OCI-LY7 (cell line): Measurements from ENCODE around the gene NCAN. TPM values are rescaled to one million over a fixed set of nuclear protein-coding genes. Genes with fewer than 3 reads are reported as not detected.

Experiments used
- BruUV-seq: library from RNA; stranded (reverse); fragments of 400-500 nt; replicated peaks from 2 replicates; lab custom pipeline; 2021; lab: Mats Ljungman, UMichigan
- CTCF ChIA-PET: fragments of 300-600 bp; sonication (Branson Sonifier 250); formaldehyde crosslinking; loops from one replicate; lab custom pipeline; 2022; ENCODE audit warnings: antibody characterized with exemption; ENCODE audit not compliant: unreplicated experiment; lab: Charles Lee
- POLR2A ChIA-PET: fragments of 300-600 bp; sonication (Branson Sonifier 250); formaldehyde crosslinking; loops from one replicate; lab custom pipeline; 2022; ENCODE audit warnings: antibody characterized with exemption; lab: Charles Lee
- DNase-seq: peaks from one replicate; pipeline ENCODE4 v3.0.0-alpha.2; 2015; ENCODE audit warnings: low spot score
- H2AFZ ChIP-seq: fragments of 200-600 bp; sonication (generic), shearing (Covaris generic); 2 replicates; pipeline ENCODE4 v1.6.1; 2014; ENCODE audit warnings: mild to moderate bottlenecking, antibody characterized with exemption, low read length, moderate library complexity
- H3K27ac ChIP-seq: fragments of 200-600 bp; sonication (generic); 2 replicates; pipeline ENCODE4 v1.5.1; 2014; ENCODE audit warnings: mixed run types, low read depth, mild to moderate bottlenecking, moderate library complexity, low read length, inconsistent platforms; ENCODE audit not compliant: poor library complexity, severe bottlenecking
- H3K36me3 ChIP-seq: fragments of 200-600 bp; sonication (generic); 2 replicates; pipeline ENCODE4 v1.6.1; 2014; ENCODE audit warnings: mild to moderate bottlenecking, antibody characterized with exemption, low read length, moderate library complexity, mixed read lengths; ENCODE audit not compliant: insufficient read depth
- H3K4me1 ChIP-seq: fragments of 200-600 bp; sonication (generic); 2 replicates; pipeline ENCODE4 v1.5.1; 2014; ENCODE audit warnings: mild to moderate bottlenecking, low read length; ENCODE audit not compliant: insufficient read depth, poor library complexity, severe bottlenecking
- H3K4me2 ChIP-seq: fragments of 200-600 bp; sonication (generic); 2 replicates; pipeline ENCODE4 v1.6.1; 2014; ENCODE audit warnings: mild to moderate bottlenecking, low read length
- H3K4me3 ChIP-seq: fragments of 200-600 bp; sonication (generic); 2 replicates; pipeline ENCODE4 v1.5.1; 2014; ENCODE audit warnings: mild to moderate bottlenecking, low read depth, low read length; ENCODE audit not compliant: poor library complexity, severe bottlenecking
- H3K79me2 ChIP-seq: fragments of 200-600 bp; sonication (generic); 2 replicates; pipeline ENCODE4 v1.6.1; 2016; ENCODE audit warnings: low read depth, mild to moderate bottlenecking, low read length, moderate library complexity, mixed read lengths; ENCODE audit not compliant: insufficient read depth
- H3K9me2 ChIP-seq: fragments of 200-600 bp; sonication (generic); 2 replicates; pipeline ENCODE4 v1.6.1; 2016; ENCODE audit warnings: mild to moderate bottlenecking, low read length, mixed read lengths; ENCODE audit not compliant: insufficient read depth
- H3K9me3 ChIP-seq: fragments of 200-600 bp; sonication (generic); 2 replicates; pipeline ENCODE4 v1.6.1; 2014; ENCODE audit warnings: mild to moderate bottlenecking, mixed run types, low read length, mixed read lengths
- H4K20me1 ChIP-seq: fragments of 200-600 bp; sonication (generic); 2 replicates; pipeline ENCODE4 v1.6.1; 2014; ENCODE audit warnings: mild to moderate bottlenecking, antibody characterized with exemption, low read length, moderate library complexity, mixed read lengths; ENCODE audit not compliant: insufficient read depth
- CTCF ChIP-seq: fragments of 200-600 bp; sonication (generic); conservative IDR thresholded peaks from 2 replicates; pipeline ENCODE4 v1.5.1; 2014; ENCODE audit warnings: mild to moderate bottlenecking, antibody characterized with exemption, low read length, moderate library complexity, mixed read lengths
- EZH2phosphoT487 ChIP-seq: fragments of 200-600 bp; sonication (generic); IDR thresholded peaks from 2 replicates; pipeline ENCODE4 v1.6.1; 2018; ENCODE audit warnings: low read depth, borderline replicate concordance, mild to moderate bottlenecking, mixed run types, antibody characterized with exemption, low read length, moderate library complexity, mixed read lengths
- intact Hi-C: fragments of 100-400 bp; cut with micrococcal nuclease; formaldehyde crosslinking; loops from one replicate; pipeline ENCODE4 v1.10.0; 2022; ENCODE audit not compliant: unreplicated experiment
- total RNA-seq, 2 experiments: library from RNA; depleted of rRNA in 1 of 2; stranded (reverse); fragments of >200 nt in 1 of 2; shearing (Covaris generic) in 1 of 2; gene quantifications; 2 replicates each; pipeline ENCODE4 v1.2.3, GENCODE V29; 2014 to 2022

Gene NCAN
- total RNA-seq, 2 experiments from 2014 or later: not detected

- H3K4me1 ChIP-seq: no peaks in the 10 kb centered on the region
- no peak overlapping the region for H3K27ac ChIP-seq
- no peak overlapping the region for H3K4me3 ChIP-seq
- H3K79me2 ChIP-seq: no peaks in the 10 kb centered on the region
- no peaks in the 10 kb centered on the region for H4K20me1 ChIP-seq
- no peak for DNase-seq
- intact Hi-C loops: no loop called here
- no peak overlapping the region for H3K4me2 ChIP-seq
- ChIA-PET POLR2A (no interaction called here), CTCF (no interaction called here)
- no TSS peak for BruUV-seq
- no peaks in the 10 kb centered on the region for H3K9me2 ChIP-seq
- no peak overlapping the region for H2AFZ ChIP-seq
- no peaks in the 10 kb centered on the region for H3K36me3 ChIP-seq
- TF ChIP-seq CTCF: no peak
- no peak for TF ChIP-seq EZH2phosphoT487
- H3K9me3 ChIP-seq: peaks cover 9% of the 10 kb centered on the region; the same call in 1 of the 2 replicates
Measured at GRCh38 chr19:19238126-19238894, 26.6 kb downstream of the NCAN start.

- H3K27ac ChIP-seq: no peak overlapping the region
- intact Hi-C loops: no loop called here
- no peak overlapping the region for H3K4me2 ChIP-seq
- no peaks in the 10 kb centered on the region for H3K36me3 ChIP-seq
- no peak overlapping the region for H2AFZ ChIP-seq
- no peak for DNase-seq
- ChIA-PET CTCF (no interaction called here), POLR2A (no interaction called here)
- no peaks in the 10 kb centered on the region for H4K20me1 ChIP-seq
- no peaks in the 10 kb centered on the region for H3K4me1 ChIP-seq
- BruUV-seq: no TSS peak
- H3K9me3 ChIP-seq: peaks cover 3% of the 10 kb centered on the region; the same call in 1 of the 2 replicates
- H3K4me3 ChIP-seq: no peak overlapping the region
- H3K9me2 ChIP-seq: no peaks in the 10 kb centered on the region
- TF ChIP-seq CTCF (no peak), EZH2phosphoT487 (no peak)
- no peaks in the 10 kb centered on the region for H3K79me2 ChIP-seq
Measured at GRCh38 chr19:19239675-19240074, 27.9 kb downstream of the NCAN start.

- intact Hi-C loops: no loop called here
- Histone ChIP-seq H3K4me2 (no peak overlapping the region), H3K9me3 (no peaks in the 10 kb centered on the region), H3K36me3 (no peaks in the 10 kb centered on the region), H3K27ac (no peak overlapping the region), H3K4me3 (no peak overlapping the region), H4K20me1 (no peaks in the 10 kb centered on the region), H3K79me2 (no peaks in the 10 kb centered on the region), H3K4me1 (no peaks in the 10 kb centered on the region), H3K9me2 (no peaks in the 10 kb centered on the region), H2AFZ (no peak overlapping the region)
- no peak for TF ChIP-seq CTCF
- TF ChIP-seq EZH2phosphoT487: no peak
- DNase-seq: no peak
- POLR2A ChIA-PET: no interaction called here
- CTCF ChIA-PET: no interaction called here
- no TSS peak for BruUV-seq
Measured at GRCh38 chr19:19240476-19240875, 28.7 kb downstream of the NCAN start.
